Fibroblast of mammary gland (primary cell): ENCODE measurements around the gene TPM2.
A peak's percentile ranks its signal among the peaks of the same experiment; 100 is the strongest.

Source experiments
- DNase-seq: peaks from one replicate; pipeline ENCODE4 v3.0.0-alpha.2; 2010; ENCODE audit warnings: low read depth
- H3K4me3 ChIP-seq: 2 replicates; pipeline ENCODE4 v1.5.1; 2011; ENCODE audit warnings: low read depth, mild to moderate bottlenecking, low read length, moderate library complexity; ENCODE audit not compliant: control insufficient read depth
- CTCF ChIP-seq: conservative IDR thresholded peaks from 2 replicates; pipeline ENCODE4 v1.5.1; 2011; ENCODE audit warnings: low read depth, low read length, inconsistent platforms; ENCODE audit not compliant: control insufficient read depth, insufficient read depth

Gene TPM2

GRCh38 chr9:35652829-35653209 lies 36.9 kb downstream of the TPM2 start:
- H3K4me3 ChIP-seq = no peak overlapping the region
- DNase-seq = no peak
- no peak for TF ChIP-seq CTCF

GRCh38 chr9:35651956-35652828 lies 37.5 kb downstream of the TPM2 start:
- TF ChIP-seq CTCF = no peak
- H3K4me3 ChIP-seq = no peak overlapping the region
- peak; percentile 88 for DNase-seq

GRCh38 chr9:35650341-35651158 lies 39.2 kb downstream of the TPM2 start, which contains the start of gene SIT1:
Gene SIT1 (minus strand): TSS chr9:35650931. CDS start chr9:35650853, 78 bp downstream.
- H3K4me3 ChIP-seq = no peak within 1 kb of the TSS
- no peak for DNase-seq
- TF ChIP-seq CTCF = no peak

GRCh38 chr9:35649431-35650340 lies 40.0 kb downstream of the TPM2 start:
- no peak for TF ChIP-seq CTCF
- DNase-seq = peak; percentile 67
- no peak overlapping the region for H3K4me3 ChIP-seq

- TF ChIP-seq CTCF = peak; percentile 63
- peak overlapping the region; percentile 61 for H3K4me3 ChIP-seq
- peak; percentile 84 for DNase-seq
These were observed 43.0 kb downstream of the TPM2 start for GRCh38 chr9:35646533-35647265.
